Neural cell (in vitro differentiated cells): ENCODE results near the gene KCNJ12. TPM values are rescaled to one million over a fixed set of nuclear protein-coding genes. Genes with fewer than 3 reads are reported as not detected.

Source experiments
- H2AFZ ChIP-seq: fragments of 200-600, 300-800 bp; sonication (generic), shearing (Covaris generic); 2 replicates; pipeline ENCODE4 v1.6.0; 2014; ENCODE audit warnings: low read depth, mild to moderate bottlenecking, antibody characterized with exemption, low read length, moderate library complexity
- H3F3A ChIP-seq: fragments of 200-600 bp; shearing (Covaris generic); 2 replicates; pipeline ENCODE4 v1.6.1; 2016; ENCODE audit warnings: mild to moderate bottlenecking, moderate library complexity, mixed read lengths, antibody characterized with exemption, low read length; ENCODE audit not compliant: insufficient read depth, poor library complexity, severe bottlenecking
- H3K27ac ChIP-seq: fragments of 200-600, 300-800 bp; sonication (generic), shearing (Covaris generic); 2 replicates; pipeline ENCODE4 v1.5.1; 2014; ENCODE audit warnings: mild to moderate bottlenecking, low read length, moderate library complexity
- H3K27me3 ChIP-seq: fragments of 300-800, 200-600 bp; sonication (generic), shearing (Covaris generic); 2 replicates; pipeline ENCODE4 v1.6.0; 2014; ENCODE audit warnings: mild to moderate bottlenecking, low read depth, low read length, moderate library complexity; ENCODE audit not compliant: insufficient read depth
- H3K36me3 ChIP-seq: fragments of 300-800, 200-600 bp; sonication (generic), shearing (Covaris generic); 2 replicates; pipeline ENCODE4 v1.5.1; 2014; ENCODE audit warnings: mild to moderate bottlenecking, antibody characterized with exemption, low read length, moderate library complexity; ENCODE audit not compliant: insufficient read depth
- H3K4me2 ChIP-seq: fragments of 300-800, 200-600 bp; sonication (generic), shearing (Covaris generic); 2 replicates; pipeline ENCODE4 v1.6.0; 2014; ENCODE audit warnings: mild to moderate bottlenecking, low read length
- H3K4me3 ChIP-seq: fragments of 300-800, 200-600 bp; sonication (generic), shearing (Covaris generic); 2 replicates; pipeline ENCODE4 v1.5.1; 2014; ENCODE audit warnings: mild to moderate bottlenecking, low read length, moderate library complexity
- H3K79me2 ChIP-seq: fragments of 200-600 bp; shearing (Covaris generic); replicated peaks from 2 replicates; pipeline ENCODE4 v1.6.0; 2014; ENCODE audit warnings: mild to moderate bottlenecking, low read length, moderate library complexity; ENCODE audit not compliant: insufficient read depth
- H3K9ac ChIP-seq: fragments of 300-800, 200-600 bp; sonication (generic), shearing (Covaris generic); 2 replicates; pipeline ENCODE4 v1.6.1; 2016; ENCODE audit warnings: mild to moderate bottlenecking, low read length, mixed read lengths
- H3K9me2 ChIP-seq: fragments of 200-600 bp; shearing (Covaris generic); 2 replicates; pipeline ENCODE4 v1.6.1; 2016; ENCODE audit warnings: mild to moderate bottlenecking, low read length, mixed read lengths; ENCODE audit not compliant: insufficient read depth
- H3K9me3 ChIP-seq: fragments of 200-600, 300-800 bp; sonication (generic), shearing (Covaris generic); 2 replicates; pipeline ENCODE4 v1.6.1; 2016; ENCODE audit warnings: mild to moderate bottlenecking, mixed run types, low read length, moderate library complexity, mixed read lengths
- H4K20me1 ChIP-seq: fragments of 200-600 bp; shearing (Covaris generic); 2 replicates; pipeline ENCODE4 v1.6.1; 2016; ENCODE audit warnings: mild to moderate bottlenecking, mixed run types; ENCODE audit not compliant: insufficient read depth
- CTCF ChIP-seq: fragments of 450-650 bp; IDR thresholded peaks from 2 replicates; pipeline ENCODE4 v1.5.1; 2014; ENCODE audit warnings: antibody characterized with exemption, mild to moderate bottlenecking, moderate library complexity; ENCODE audit not compliant: poor library complexity, severe bottlenecking
- EP300 ChIP-seq: fragments of 450-650 bp; conservative IDR thresholded peaks from 2 replicates; pipeline ENCODE4 v1.6.1; 2014; ENCODE audit warnings: antibody characterized with exemption, mild to moderate bottlenecking, moderate library complexity; ENCODE audit not compliant: poor library complexity, severe bottlenecking
- EZH2 ChIP-seq: fragments of 200-600, 300-800 bp; shearing (Covaris generic), sonication (generic); IDR thresholded peaks from 2 replicates; pipeline ENCODE4 v1.6.1; 2014; ENCODE audit warnings: antibody characterized with exemption, low read length, borderline replicate concordance, mild to moderate bottlenecking; ENCODE audit not compliant: insufficient read depth, poor library complexity, severe bottlenecking
- MXI1 ChIP-seq: fragments of 450-650 bp; conservative IDR thresholded peaks from 2 replicates; pipeline ENCODE4 v1.6.1; 2014; ENCODE audit warnings: antibody characterized with exemption, mild to moderate bottlenecking; ENCODE audit not compliant: poor library complexity, severe bottlenecking
- POLR2AphosphoS5 ChIP-seq: IDR thresholded peaks from 2 replicates; pipeline ENCODE4 v1.6.1; 2012
- RAD21 ChIP-seq: fragments of 450-650 bp; conservative IDR thresholded peaks from 2 replicates; pipeline ENCODE4 v1.6.1; 2014; ENCODE audit warnings: antibody characterized with exemption, mild to moderate bottlenecking, moderate library complexity
- REST ChIP-seq: IDR thresholded peaks from 2 replicates; pipeline ENCODE4 v1.6.1; 2012; ENCODE audit warnings: borderline replicate concordance
- SMC3 ChIP-seq: fragments of 450-650 bp; conservative IDR thresholded peaks from 2 replicates; pipeline ENCODE4 v1.6.1; 2014; ENCODE audit warnings: antibody characterized with exemption, mild to moderate bottlenecking, moderate library complexity; ENCODE audit not compliant: poor library complexity
- TAF1 ChIP-seq: IDR thresholded peaks from 2 replicates; pipeline ENCODE4 v1.6.1; 2012; ENCODE audit warnings: low read depth
- polyA plus RNA-seq: library from polyadenylated mRNA; depleted of rRNA; stranded (reverse); fragments of >200 nt; gene quantifications from 2 replicates; pipeline ENCODE4 v1.2.3, GENCODE V29; 2014

The KCNJ12 gene
- polyA plus RNA-seq, 1 donor from 2014 or later: 1.3 TPM

- Histone ChIP-seq H3K9ac (no peak overlapping the region), H3K4me2 (no peak overlapping the region), H3F3A (no peaks in the 10 kb centered on the region), H3K27ac (no peak overlapping the region), H3K27me3 (no peaks in the 10 kb centered on the region), H3K79me2 (no peaks in the 10 kb centered on the region), H2AFZ (no peak overlapping the region), H4K20me1 (no peaks in the 10 kb centered on the region), H3K9me3 (no peaks in the 10 kb centered on the region), H3K9me2 (no peaks in the 10 kb centered on the region), H3K36me3 (no peaks in the 10 kb centered on the region), H3K4me3 (no peak overlapping the region)
- TF ChIP-seq EZH2 (no peak), TAF1 (no peak), REST (no peak), MXI1 (no peak), POLR2AphosphoS5 (no peak), CTCF (no peak), RAD21 (no peak), SMC3 (no peak), EP300 (no peak)
Observed at GRCh38 chr17:21353326-21354010, 22.7 kb upstream of the KCNJ12 start.

GRCh38 chr17:21354796-21355385, 21.3 kb upstream of the KCNJ12 start:
- Histone ChIP-seq H3K79me2 (no peaks in the 10 kb centered on the region), H2AFZ (no peak overlapping the region), H3K9ac (no peak overlapping the region), H3K9me3 (no peaks in the 10 kb centered on the region), H3K4me2 (no peak overlapping the region), H3F3A (no peaks in the 10 kb centered on the region), H3K9me2 (no peaks in the 10 kb centered on the region), H3K27ac (no peak overlapping the region), H3K4me3 (no peak overlapping the region), H3K36me3 (no peaks in the 10 kb centered on the region), H4K20me1 (no peaks in the 10 kb centered on the region), H3K27me3 (no peaks in the 10 kb centered on the region)
- TF ChIP-seq EZH2: no peak
- no peak for TF ChIP-seq CTCF
- TF ChIP-seq REST: no peak
- no peak for TF ChIP-seq POLR2AphosphoS5
- TF ChIP-seq MXI1: no peak
